ENCODE data around the gene SLC35D2.
"Not testable (repeated sequence)": the region's sequence is repeated elsewhere in the genome, so short reads cannot be mapped to it uniquely, and the experiment has no call there.

The SLC35D2 gene

GRCh38 chr9:96348261-96348660 lies 35.2 kb downstream of the SLC35D2 start:
- DNase-seq = no peak

- no peak for DNase-seq
These were observed 38.0 kb downstream of the SLC35D2 start for GRCh38 chr9:96345551-96345950.

- no peak for DNase-seq
These were observed 38.9 kb downstream of the SLC35D2 start for GRCh38 chr9:96344458-96345180.

GRCh38 chr9:96343515-96344360 lies 39.8 kb downstream of the SLC35D2 start:
- DNase-seq = no peak

GRCh38 chr9:96342571-96343245 lies 40.8 kb downstream of the SLC35D2 start:
- DNase-seq = no peak

- no peak for DNase-seq
These were observed 42.8 kb downstream of the SLC35D2 start for GRCh38 chr9:96340707-96341106.

- DNase-seq = no peak
These were observed 45.2 kb downstream of the SLC35D2 start for GRCh38 chr9:96338299-96338698.

GRCh38 chr9:96333958-96334357 lies 49.6 kb downstream of the SLC35D2 start:
- DNase-seq = no peak

- no peak for DNase-seq
These were observed 52.1 kb downstream of the SLC35D2 start for GRCh38 chr9:96331236-96331947.

GRCh38 chr9:96327694-96328352 lies 55.7 kb downstream of the SLC35D2 start:
- DNase-seq = no peak

GRCh38 chr9:96323169-96323568 lies 60.3 kb downstream of the SLC35D2 start:
- no peak for DNase-seq

- DNase-seq = not testable (repeated sequence)
These were observed 60.8 kb downstream of the SLC35D2 start for GRCh38 chr9:96322736-96323135.

- not testable (repeated sequence) for DNase-seq
These were observed 61.3 kb downstream of the SLC35D2 start for GRCh38 chr9:96322210-96322609.

GRCh38 chr9:96321515-96321914 lies 62.0 kb downstream of the SLC35D2 start:
- DNase-seq = no peak

GRCh38 chr9:96320749-96321280 lies 62.7 kb downstream of the SLC35D2 start:
- DNase-seq = no peak

- no peak for DNase-seq
These were observed 64.5 kb downstream of the SLC35D2 start for GRCh38 chr9:96318921-96319565.

- DNase-seq = no peak
These were observed 66.1 kb downstream of the SLC35D2 start for GRCh38 chr9:96317335-96317980.

- DNase-seq = no peak
These were observed 73.7 kb downstream of the SLC35D2 start for GRCh38 chr9:96309850-96310249.

GRCh38 chr9:96306958-96307357 lies 76.6 kb downstream of the SLC35D2 start:
- DNase-seq = not testable (repeated sequence)

- no peak for DNase-seq
These were observed 78.3 kb downstream of the SLC35D2 start for GRCh38 chr9:96305171-96305570.

- no peak for DNase-seq
These were observed 79.3 kb downstream of the SLC35D2 start for GRCh38 chr9:96304230-96304629.

Data from NCI-H2107 (cell line).